Fibroblast of villous mesenchyme (primary cell): ENCODE measurements around the gene CDH13. TPM values are rescaled to one million over a fixed set of nuclear protein-coding genes. Genes with fewer than 3 reads are reported as not detected.

ENCODE experiments used
- DNase-seq: peaks from one replicate; pipeline ENCODE4 v3.0.0-alpha.2; 2010; ENCODE audit warnings: low read depth
- H3K4me3 ChIP-seq: 2 replicates; pipeline ENCODE4 v1.5.1; 2011; ENCODE audit warnings: low read depth, mild to moderate bottlenecking, low read length
- CTCF ChIP-seq: IDR thresholded peaks from 2 replicates; pipeline ENCODE4 v1.5.1; 2012; ENCODE audit warnings: low read depth, mild to moderate bottlenecking, low read length; ENCODE audit not compliant: insufficient read depth
- total RNA-seq: library from RNA; depleted of rRNA; stranded (reverse); fragments of >200 nt; gene quantifications from 2 replicates; pipeline ENCODE4 v1.2.3, GENCODE V29; 2012

Gene CDH13
- total RNA-seq, 1 donor, result 47.5 TPM

- no peak for DNase-seq
Measured at GRCh38 chr16:82767198-82767597, 140.4 kb downstream of the CDH13 start.

GRCh38 chr16:82767808-82768207 is 141.0 kb downstream of the CDH13 start:
- DNase-seq, result no peak
- H3K4me3 ChIP-seq, result no peak overlapping the region
- TF ChIP-seq CTCF, result no peak

More at GRCh38 chr16:82767198-82767597, 140.4 kb downstream of the CDH13 start:
- no peak for TF ChIP-seq CTCF
- no peak overlapping the region for H3K4me3 ChIP-seq

- no peak for TF ChIP-seq CTCF
- no peak overlapping the region for H3K4me3 ChIP-seq
- no peak for DNase-seq
Measured at GRCh38 chr16:82769845-82770244, 143.1 kb downstream of the CDH13 start.

- DNase-seq, result no peak
- TF ChIP-seq CTCF, result no peak
- no peak overlapping the region for H3K4me3 ChIP-seq
Measured at GRCh38 chr16:82772215-82772614, 145.4 kb downstream of the CDH13 start.

- DNase-seq, result no peak
- no peak for TF ChIP-seq CTCF
- H3K4me3 ChIP-seq, result no peak overlapping the region
Measured at GRCh38 chr16:82773018-82773417, 146.2 kb downstream of the CDH13 start.

GRCh38 chr16:82776470-82777146 is 149.8 kb downstream of the CDH13 start:
- DNase-seq, result no peak
- TF ChIP-seq CTCF, result no peak
- no peak overlapping the region for H3K4me3 ChIP-seq

- no peak for TF ChIP-seq CTCF
- DNase-seq, result no peak
- no peak overlapping the region for H3K4me3 ChIP-seq
Measured at GRCh38 chr16:82782715-82783251, 156.0 kb downstream of the CDH13 start.
